Colonic mucosa (tissue), 4 donors: Measurements from ENCODE around the gene CDKL2. TPM values are rescaled to one million over a fixed set of nuclear protein-coding genes. Genes with fewer than 3 reads are reported as not detected.
A peak's percentile ranks its signal among the peaks of the same experiment; 100 is the strongest.

Experiments
- DNase-seq: peaks from one replicate; pipeline ENCODE4 v3.0.0-alpha.2; 2020
- H3K27ac ChIP-seq: fragments of 200-600 bp; one replicate; pipeline ENCODE4 v1.8.0; 2021
- H3K27me3 ChIP-seq: fragments of 200-600 bp; one replicate; pipeline ENCODE4 v1.8.0; 2021
- H3K36me3 ChIP-seq: fragments of 200-600 bp; one replicate; pipeline ENCODE4 v1.8.0; 2021
- H3K4me1 ChIP-seq: fragments of 200-600 bp; one replicate; pipeline ENCODE4 v1.8.0; 2021; ENCODE audit warnings: mild to moderate bottlenecking
- H3K4me3 ChIP-seq: fragments of 200-600 bp; one replicate; pipeline ENCODE4 v1.8.0; 2021
- H3K9ac ChIP-seq, 2 donors: one replicate each; pipeline ENCODE4 v1.7.0; 2013; ENCODE audit warnings: control low read depth in 2 of 2, low read depth in 2 of 2, low read length in 2 of 2
- H3K9me3 ChIP-seq: fragments of 200-600 bp; one replicate; pipeline ENCODE4 v1.8.0; 2021
- intact Hi-C: fragments of 100-400 bp; cut with DNase I; formaldehyde crosslinking; loops from one replicate; pipeline ENCODE4 v1.14.1; 2022
- total RNA-seq, 2 donors: library from RNA; stranded (reverse); fragmentation: NEBNext Ultra II Directional in 1 of 2; extraction: Animal tissue kit (Norgen Biotek cat#: 25700) in 1 of 2; gene quantifications; one replicate each; pipeline ENCODE4 v1.2.1, GENCODE V29; 2021
- TF ChIP-seq, protein P1 (sequence below): fragments of 200-600 bp; IDR thresholded peaks from one replicate; pipeline ENCODE4 v1.8.0; 2022; ENCODE audit warnings: antibody characterized with exemption, mild to moderate bottlenecking
- donor health status: healthy.
- donor health status: DM: no; HTN: no; CAD: no.
- donor health status: DM: no; HTN: no; CAD: no.

CDKL2 gene
- 1 to 10 TPM; 1.1 to 2.0 TPM for total RNA-seq

DNA sequence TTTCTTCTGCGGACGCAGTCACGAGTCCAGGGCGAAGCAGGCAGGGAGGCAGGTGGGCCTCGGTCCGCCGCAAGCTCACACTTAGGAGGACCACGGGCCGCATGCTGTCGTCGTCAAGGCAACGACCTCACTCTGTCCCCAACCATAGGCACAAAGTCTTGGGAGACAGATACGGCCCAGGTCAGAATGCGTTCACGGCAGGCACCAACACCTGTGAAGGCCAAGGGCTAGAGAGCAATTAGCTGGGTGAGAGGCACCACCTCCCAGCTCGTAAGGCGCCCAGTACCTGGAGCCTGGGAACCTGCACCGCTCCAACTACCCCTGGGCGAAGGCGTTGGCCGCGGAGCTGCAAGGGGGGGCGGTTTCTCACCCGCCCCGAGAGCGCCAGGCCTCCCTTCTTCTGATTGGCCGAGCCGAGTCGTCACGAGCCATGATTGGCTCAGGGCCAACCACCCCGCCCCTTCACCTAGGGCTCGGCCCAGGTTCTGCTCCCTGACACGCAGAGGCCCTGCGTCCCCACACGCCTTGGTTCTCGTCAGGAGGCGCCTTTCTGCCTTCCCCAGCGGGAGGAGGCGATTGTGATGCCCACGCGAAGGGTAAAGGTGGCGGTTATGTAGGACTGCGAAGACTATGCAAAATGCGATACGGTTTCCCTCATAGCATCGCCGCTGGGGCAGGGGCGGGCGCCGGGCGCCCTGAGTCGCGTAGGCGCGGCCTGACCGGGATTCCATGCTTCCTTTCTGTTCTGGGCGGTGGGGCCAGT is at the start of gene CDKL2:
CDKL2 (minus strand) TSS at position 355 of the 763 bp plus-strand sequence. CDS start 4,540 bp downstream, outside the sequence.
- TF ChIP-seq, protein P1, sequence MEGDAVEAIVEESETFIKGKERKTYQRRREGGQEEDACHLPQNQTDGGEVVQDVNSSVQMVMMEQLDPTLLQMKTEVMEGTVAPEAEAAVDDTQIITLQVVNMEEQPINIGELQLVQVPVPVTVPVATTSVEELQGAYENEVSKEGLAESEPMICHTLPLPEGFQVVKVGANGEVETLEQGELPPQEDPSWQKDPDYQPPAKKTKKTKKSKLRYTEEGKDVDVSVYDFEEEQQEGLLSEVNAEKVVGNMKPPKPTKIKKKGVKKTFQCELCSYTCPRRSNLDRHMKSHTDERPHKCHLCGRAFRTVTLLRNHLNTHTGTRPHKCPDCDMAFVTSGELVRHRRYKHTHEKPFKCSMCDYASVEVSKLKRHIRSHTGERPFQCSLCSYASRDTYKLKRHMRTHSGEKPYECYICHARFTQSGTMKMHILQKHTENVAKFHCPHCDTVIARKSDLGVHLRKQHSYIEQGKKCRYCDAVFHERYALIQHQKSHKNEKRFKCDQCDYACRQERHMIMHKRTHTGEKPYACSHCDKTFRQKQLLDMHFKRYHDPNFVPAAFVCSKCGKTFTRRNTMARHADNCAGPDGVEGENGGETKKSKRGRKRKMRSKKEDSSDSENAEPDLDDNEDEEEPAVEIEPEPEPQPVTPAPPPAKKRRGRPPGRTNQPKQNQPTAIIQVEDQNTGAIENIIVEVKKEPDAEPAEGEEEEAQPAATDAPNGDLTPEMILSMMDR = no peak
- peak within 1 kb of the TSS; percentile 71 to 72 for H3K9ac ChIP-seq

DNA sequence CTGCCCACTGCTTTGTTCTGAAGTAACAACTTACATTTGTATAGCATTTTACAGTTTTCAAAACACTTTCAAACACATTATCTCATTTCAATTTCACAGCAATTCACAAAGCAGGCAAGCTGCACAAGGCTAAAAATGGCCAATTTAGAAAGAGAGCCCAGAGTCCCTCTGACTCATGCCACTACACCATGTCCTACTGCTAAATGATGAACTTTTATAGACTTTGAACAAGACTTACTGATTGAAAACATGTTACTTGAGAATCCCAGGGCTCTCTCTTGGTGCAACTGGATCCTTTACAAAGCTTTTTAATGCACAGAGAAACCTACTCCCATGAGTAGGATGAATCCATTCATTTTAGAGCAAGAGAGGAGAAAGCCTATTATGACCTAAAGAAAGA is 48.6 kb upstream of the CDKL2 start:
- DNase-seq = no peak
- TF ChIP-seq, protein P1 = no peak
- Histone ChIP-seq H3K4me3 (no peak overlapping the region), H3K27me3 (no peaks in the 10 kb centered on the region), H3K27ac (no peak overlapping the region), H3K36me3 (no peaks in the 10 kb centered on the region), H3K9me3 (no peaks in the 10 kb centered on the region), H3K9ac (no peak overlapping the region), H3K4me1 (peaks cover 3% of the 10 kb centered on the region)
- intact Hi-C loops = no loop called here

More for the DNA sequence above, at the start of gene CDKL2:
- H3K4me3 ChIP-seq = peak within 1 kb of the TSS; percentile 49
- H3K27me3 ChIP-seq = no peaks in the 10 kb centered on the region
- H3K27ac ChIP-seq = peak within 1 kb of the TSS; percentile 64
- H3K9me3 ChIP-seq = no peaks in the 10 kb centered on the region
- H3K36me3 ChIP-seq = no peaks in the 10 kb centered on the region
- intact Hi-C loops = no loop called here
- H3K4me1 ChIP-seq = no peaks in the 10 kb centered on the region
- peak; percentile 97 for DNase-seq

DNA sequence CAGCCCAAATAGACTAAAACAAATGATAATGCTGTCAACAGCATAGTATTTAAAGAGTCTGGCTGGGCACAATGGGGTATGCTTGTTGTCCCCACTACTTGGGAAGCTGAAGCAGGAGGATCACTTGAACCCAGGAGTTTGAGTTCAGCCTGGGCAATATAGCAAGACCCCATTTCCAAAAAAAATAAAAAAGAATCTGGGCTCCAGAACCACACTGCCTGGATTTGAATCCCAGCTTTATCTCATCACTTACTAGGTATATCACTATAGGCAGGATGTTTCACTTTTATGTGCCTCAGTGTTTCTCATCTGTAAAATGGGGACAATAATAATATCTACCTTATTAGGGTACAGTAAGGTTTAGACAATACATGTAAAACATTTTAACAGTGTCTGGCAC is 48.1 kb upstream of the CDKL2 start:
- Histone ChIP-seq H3K27me3 (no peaks in the 10 kb centered on the region), H3K36me3 (no peaks in the 10 kb centered on the region), H3K9ac (no peak overlapping the region), H3K9me3 (no peaks in the 10 kb centered on the region), H3K27ac (no peak overlapping the region), H3K4me3 (no peak overlapping the region), H3K4me1 (peaks cover 5% of the 10 kb centered on the region)
- intact Hi-C loops = no loop called here
- DNase-seq = no peak
- TF ChIP-seq, protein P1 = no peak

DNA sequence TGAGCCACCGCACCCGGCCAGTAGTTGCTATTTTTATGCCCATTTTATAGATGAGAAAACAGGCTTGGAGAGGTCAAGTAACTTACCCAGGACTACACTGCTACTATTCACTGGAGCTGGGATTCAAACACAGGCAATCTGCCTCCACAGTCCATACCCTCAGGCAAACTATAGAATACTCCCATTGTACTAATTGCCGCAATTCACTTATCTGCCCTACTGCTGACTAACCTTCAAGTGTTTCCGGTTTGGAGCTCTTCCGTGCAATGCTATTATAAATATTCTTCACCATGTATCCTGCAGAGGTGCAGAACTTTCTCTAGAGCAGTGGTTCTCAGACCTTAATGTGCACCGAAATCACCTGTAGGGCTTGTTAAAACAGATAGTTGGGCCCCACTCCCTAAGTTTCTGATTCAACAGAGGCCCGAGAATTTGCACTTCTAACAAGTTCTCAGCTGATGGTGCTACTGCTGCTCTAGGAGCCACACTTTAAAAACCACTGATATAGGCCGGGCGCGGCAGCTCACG is 44.7 kb upstream of the CDKL2 start:
- Histone ChIP-seq H3K9me3 (no peaks in the 10 kb centered on the region), H3K27me3 (no peaks in the 10 kb centered on the region), H3K4me1 (peaks cover 6% of the 10 kb centered on the region), H3K9ac (peak overlapping the region in 1 of 2 donors; percentile 28), H3K4me3 (no peak overlapping the region), H3K27ac (peak overlapping the region; percentile 99), H3K36me3 (no peaks in the 10 kb centered on the region)
- peak; percentile 36 for DNase-seq
- intact Hi-C loops = no loop called here
- TF ChIP-seq, protein P1 = no peak

DNA sequence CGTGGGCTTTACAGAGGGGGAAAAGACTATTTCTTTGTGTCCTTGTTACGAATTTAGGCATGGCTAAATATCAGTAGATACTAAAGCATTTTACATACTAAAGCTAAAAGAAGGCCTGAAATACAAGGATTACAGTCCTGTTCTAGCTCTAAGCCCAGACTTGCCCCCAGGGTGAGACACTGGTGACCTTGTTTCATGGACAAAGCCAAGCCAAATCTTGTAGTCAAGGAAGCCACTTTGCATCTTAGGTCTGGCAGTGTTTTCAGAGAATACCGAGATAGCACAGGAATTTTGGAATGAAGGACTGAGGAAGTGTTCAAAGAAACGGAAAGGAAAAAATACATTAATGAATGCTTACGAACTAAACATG is 43.6 kb upstream of the CDKL2 start:
- DNase-seq = no peak
- Histone ChIP-seq H3K36me3 (no peaks in the 10 kb centered on the region), H3K4me1 (peaks cover 10% of the 10 kb centered on the region), H3K9ac (peak overlapping the region; percentile 78 to 97), H3K27ac (peak overlapping the region; percentile 99), H3K9me3 (no peaks in the 10 kb centered on the region), H3K27me3 (no peaks in the 10 kb centered on the region), H3K4me3 (peak overlapping the region; percentile 96)
- intact Hi-C loops = loop anchor here (5.0 kb wide), 1 partner anchor 33 kb away; no protein-coding TSS in a partner anchor
- TF ChIP-seq, protein P1 = no peak
